ENCODE measurements around the gene PROM2. TPM values are rescaled to one million over a fixed set of nuclear protein-coding genes. Genes with fewer than 3 reads are reported as not detected.
A peak's percentile ranks its signal among the peaks of the same experiment; 100 is the strongest.

Gene PROM2
- total RNA-seq, 1 experiment from 2014 or later: 1.6 TPM

DNA sequence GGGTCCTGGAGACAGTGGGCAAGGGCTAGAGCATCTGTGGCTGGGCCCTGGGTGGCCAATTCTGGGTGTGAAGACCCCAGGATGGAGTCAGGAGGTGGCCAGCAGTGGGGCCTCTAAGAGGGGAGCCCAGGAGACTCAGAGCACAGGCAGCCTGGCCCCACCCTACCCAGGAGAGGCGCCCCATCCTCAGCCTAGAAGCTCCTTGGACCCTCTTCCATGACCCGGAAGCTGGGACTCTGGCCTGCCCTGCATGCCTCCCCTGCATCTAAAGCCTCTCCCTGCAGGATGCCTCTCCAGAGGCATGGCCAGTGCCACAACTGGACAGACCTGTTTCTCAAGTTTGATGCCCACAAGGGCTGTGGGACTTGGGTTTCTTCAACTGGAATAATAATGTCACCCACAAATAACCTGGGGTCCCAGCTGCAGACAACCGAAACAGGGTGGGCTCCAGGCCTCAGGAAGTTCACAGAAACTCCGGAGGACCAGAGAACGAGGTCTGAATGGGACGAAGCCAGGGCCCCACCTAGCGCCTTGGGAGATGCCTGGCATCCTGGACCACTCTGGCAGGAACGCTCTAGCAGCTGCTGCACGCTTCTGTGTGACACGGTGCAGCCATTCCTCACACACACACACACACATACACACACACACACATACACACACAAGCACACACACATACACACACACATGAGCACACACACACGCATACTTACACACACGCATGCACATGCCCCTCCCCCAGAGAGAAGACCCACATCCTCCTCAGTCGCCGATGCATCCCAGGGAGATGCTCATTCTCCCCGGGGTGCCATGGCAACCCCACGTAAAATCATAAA is 39.3 kb downstream of the PROM2 start:
- no TSS peak for BruUV-seq (replicated peaks)
- POLR2A ChIA-PET (ENCODE audit: low non-redundant PET): no interaction called here
- intact Hi-C loops (cut with micrococcal nuclease; ENCODE audit: unreplicated experiment): no loop called here
- CTCF ChIA-PET: no interaction called here
- H3K4me3 ChIP-seq (ENCODE audit: low read depth, low read length, poor library complexity, severe bottlenecking): no peak overlapping the region
- no peaks in the 10 kb centered on the region for H3K27me3 ChIP-seq (replicated peaks; ENCODE audit: insufficient read depth, low read depth, low read length, poor library complexity)
- no peak for DNase-seq (ENCODE audit: low spot score)
- H3K36me3 ChIP-seq (ENCODE audit: insufficient read depth, low read length, poor library complexity, severe bottlenecking): no peaks in the 10 kb centered on the region
- TF ChIP-seq CTCF (conservative IDR thresholded peaks at IDR 0.05; ENCODE audit: low read depth, low read length) (no peak), EZH2 (IDR thresholded peaks at IDR 0.05; ENCODE audit: borderline replicate concordance, low read depth, low read length, poor library complexity, severe bottlenecking) (no peak)
- H3K9me3 ChIP-seq (ENCODE audit: low read depth, low read length, poor library complexity, severe bottlenecking): no peaks in the 10 kb centered on the region
- peaks cover 6% of the 10 kb centered on the region for H3K4me1 ChIP-seq (ENCODE audit: insufficient read depth, low read length, poor library complexity, severe bottlenecking)
- H3K27ac ChIP-seq (ENCODE audit: low read depth, low read length, poor library complexity, severe bottlenecking): no peak overlapping the region

DNA sequence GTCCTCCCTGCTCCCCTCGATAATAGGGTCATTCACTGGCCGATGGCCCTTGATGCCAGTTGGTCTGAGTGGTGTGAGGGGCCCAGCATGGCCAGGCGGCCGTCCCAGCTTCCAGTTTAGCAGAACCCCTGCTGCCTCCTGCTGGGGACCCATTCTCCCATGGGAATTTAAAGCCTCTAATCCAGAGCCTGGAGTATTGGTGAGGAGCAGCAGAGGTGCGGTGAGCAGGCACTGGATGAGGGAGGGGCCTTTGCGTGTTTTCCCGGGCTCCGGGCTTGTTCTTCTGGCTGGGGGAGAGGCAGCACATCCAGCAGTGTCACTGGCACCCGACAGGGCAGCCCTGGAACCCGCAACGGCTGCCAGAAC is 40.3 kb downstream of the PROM2 start:
- no TSS peak for BruUV-seq (replicated peaks)
- DNase-seq (ENCODE audit: low spot score): no peak
- ChIA-PET CTCF (no interaction called here), POLR2A (ENCODE audit: low non-redundant PET) (no interaction called here)
- no peaks in the 10 kb centered on the region for H3K27me3 ChIP-seq (replicated peaks; ENCODE audit: insufficient read depth, low read depth, low read length, poor library complexity)
- intact Hi-C loops (cut with micrococcal nuclease; ENCODE audit: unreplicated experiment): no loop called here
- no peaks in the 10 kb centered on the region for H3K36me3 ChIP-seq (ENCODE audit: insufficient read depth, low read length, poor library complexity, severe bottlenecking)
- H3K4me1 ChIP-seq (ENCODE audit: insufficient read depth, low read length, poor library complexity, severe bottlenecking): peaks cover 6% of the 10 kb centered on the region
- H3K4me3 ChIP-seq (ENCODE audit: low read depth, low read length, poor library complexity, severe bottlenecking): no peak overlapping the region
- no peak overlapping the region for H3K27ac ChIP-seq (ENCODE audit: low read depth, low read length, poor library complexity, severe bottlenecking)
- H3K9me3 ChIP-seq (ENCODE audit: low read depth, low read length, poor library complexity, severe bottlenecking): no peaks in the 10 kb centered on the region
- no peak for TF ChIP-seq CTCF (conservative IDR thresholded peaks at IDR 0.05; ENCODE audit: low read depth, low read length)
- TF ChIP-seq EZH2 (IDR thresholded peaks at IDR 0.05; ENCODE audit: borderline replicate concordance, low read depth, low read length, poor library complexity, severe bottlenecking): no peak

DNA sequence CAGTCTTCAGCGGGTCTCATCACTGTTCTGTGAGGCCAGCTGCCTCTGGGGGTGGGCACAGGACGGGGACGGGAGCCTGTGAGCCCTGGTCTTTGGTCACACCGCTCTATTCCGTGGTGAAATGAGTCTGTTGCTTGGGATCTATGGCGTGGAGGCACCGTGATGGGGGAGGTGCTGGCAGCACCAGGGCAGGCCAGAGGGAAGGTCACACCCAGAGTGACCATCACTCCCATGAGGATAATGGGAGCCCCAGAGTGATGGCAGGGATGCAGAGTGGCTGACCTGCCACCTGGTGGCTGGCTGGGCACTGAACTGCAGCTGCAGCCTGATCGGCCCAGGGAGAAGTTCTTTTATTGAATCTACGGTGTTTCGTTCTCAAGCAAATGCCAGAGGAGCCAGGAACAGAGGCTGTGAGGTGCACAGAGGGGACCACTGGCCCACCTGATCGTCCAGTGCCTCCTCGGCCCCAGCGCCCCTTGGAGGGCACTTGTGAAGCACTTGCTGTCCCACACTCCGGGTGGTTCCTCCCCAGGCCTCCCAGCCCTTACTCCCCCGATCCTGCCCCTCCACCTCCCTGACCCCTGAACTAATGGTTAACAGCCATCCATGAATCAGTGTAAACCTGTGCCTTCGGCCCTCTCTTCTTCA is 40.8 kb downstream of the PROM2 start:
- intact Hi-C loops (cut with micrococcal nuclease; ENCODE audit: unreplicated experiment): no loop called here
- H3K4me1 ChIP-seq (ENCODE audit: insufficient read depth, low read length, poor library complexity, severe bottlenecking): peaks cover 6% of the 10 kb centered on the region
- H3K36me3 ChIP-seq (ENCODE audit: insufficient read depth, low read length, poor library complexity, severe bottlenecking): no peaks in the 10 kb centered on the region
- BruUV-seq (replicated peaks): no TSS peak
- TF ChIP-seq EZH2 (IDR thresholded peaks at IDR 0.05; ENCODE audit: borderline replicate concordance, low read depth, low read length, poor library complexity, severe bottlenecking) (no peak), CTCF (conservative IDR thresholded peaks at IDR 0.05; ENCODE audit: low read depth, low read length) (peak; percentile 40; the same call in 1 of the 2 replicates)
- H3K27ac ChIP-seq (ENCODE audit: low read depth, low read length, poor library complexity, severe bottlenecking): no peak overlapping the region
- no peak for DNase-seq (ENCODE audit: low spot score)
- no peak overlapping the region for H3K4me3 ChIP-seq (ENCODE audit: low read depth, low read length, poor library complexity, severe bottlenecking)
- H3K9me3 ChIP-seq (ENCODE audit: low read depth, low read length, poor library complexity, severe bottlenecking): no peaks in the 10 kb centered on the region
- ChIA-PET POLR2A (ENCODE audit: low non-redundant PET) (no interaction called here), CTCF (no interaction called here)
- H3K27me3 ChIP-seq (replicated peaks; ENCODE audit: insufficient read depth, low read depth, low read length, poor library complexity): no peaks in the 10 kb centered on the region
